ENCODE data around the gene SFXN5. TPM values are rescaled to one million over a fixed set of nuclear protein-coding genes. Genes with fewer than 3 reads are reported as not detected.
"Not testable (repeated sequence)": the region's sequence is repeated elsewhere in the genome, so short reads cannot be mapped to it uniquely, and the experiment has no call there.

The SFXN5 gene
- total RNA-seq, 4 donors from 2014 or later = 22.9 to 55.4 (median 41.2) TPM

DNA sequence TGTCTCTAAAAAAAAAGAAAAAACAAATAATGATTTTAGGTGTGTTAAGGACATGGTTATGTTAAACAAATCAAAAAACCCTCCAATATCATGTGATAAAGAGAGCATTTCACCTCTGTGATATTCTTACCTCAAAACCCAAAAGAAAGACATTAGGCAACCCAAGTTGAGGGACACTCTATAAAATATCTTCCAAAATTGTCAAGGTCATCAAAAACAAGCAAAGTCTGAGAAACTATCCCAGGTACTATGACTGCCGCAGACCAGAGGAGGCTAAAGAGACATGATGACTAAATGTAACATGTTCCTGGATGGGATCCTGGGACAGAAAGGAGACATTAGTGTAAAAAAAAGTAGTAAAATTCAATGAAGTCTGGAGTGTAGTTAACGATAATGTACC lies 4.5 kb downstream of the SFXN5 start:
- Histone ChIP-seq H3K4me1 (peaks cover 0 to 23% (median 10%) of the 10 kb centered on the region in 4 donors), H3K36me3 (peaks cover 0 to 3% (median 0%) of the 10 kb centered on the region in 3 donors), H3K27me3 (no peaks in the 10 kb centered on the region), H3K27ac (no peak overlapping the region), H3K4me3 (no peak overlapping the region), H3K9me3 (no peaks in the 10 kb centered on the region)
- DNase-seq = no peak
- TF ChIP-seq, protein P1, sequence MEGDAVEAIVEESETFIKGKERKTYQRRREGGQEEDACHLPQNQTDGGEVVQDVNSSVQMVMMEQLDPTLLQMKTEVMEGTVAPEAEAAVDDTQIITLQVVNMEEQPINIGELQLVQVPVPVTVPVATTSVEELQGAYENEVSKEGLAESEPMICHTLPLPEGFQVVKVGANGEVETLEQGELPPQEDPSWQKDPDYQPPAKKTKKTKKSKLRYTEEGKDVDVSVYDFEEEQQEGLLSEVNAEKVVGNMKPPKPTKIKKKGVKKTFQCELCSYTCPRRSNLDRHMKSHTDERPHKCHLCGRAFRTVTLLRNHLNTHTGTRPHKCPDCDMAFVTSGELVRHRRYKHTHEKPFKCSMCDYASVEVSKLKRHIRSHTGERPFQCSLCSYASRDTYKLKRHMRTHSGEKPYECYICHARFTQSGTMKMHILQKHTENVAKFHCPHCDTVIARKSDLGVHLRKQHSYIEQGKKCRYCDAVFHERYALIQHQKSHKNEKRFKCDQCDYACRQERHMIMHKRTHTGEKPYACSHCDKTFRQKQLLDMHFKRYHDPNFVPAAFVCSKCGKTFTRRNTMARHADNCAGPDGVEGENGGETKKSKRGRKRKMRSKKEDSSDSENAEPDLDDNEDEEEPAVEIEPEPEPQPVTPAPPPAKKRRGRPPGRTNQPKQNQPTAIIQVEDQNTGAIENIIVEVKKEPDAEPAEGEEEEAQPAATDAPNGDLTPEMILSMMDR (IDR thresholded peaks at IDR 0.05) = no peak
- no peak for TF ChIP-seq POLR2A (IDR thresholded peaks at IDR 0.05)

DNA sequence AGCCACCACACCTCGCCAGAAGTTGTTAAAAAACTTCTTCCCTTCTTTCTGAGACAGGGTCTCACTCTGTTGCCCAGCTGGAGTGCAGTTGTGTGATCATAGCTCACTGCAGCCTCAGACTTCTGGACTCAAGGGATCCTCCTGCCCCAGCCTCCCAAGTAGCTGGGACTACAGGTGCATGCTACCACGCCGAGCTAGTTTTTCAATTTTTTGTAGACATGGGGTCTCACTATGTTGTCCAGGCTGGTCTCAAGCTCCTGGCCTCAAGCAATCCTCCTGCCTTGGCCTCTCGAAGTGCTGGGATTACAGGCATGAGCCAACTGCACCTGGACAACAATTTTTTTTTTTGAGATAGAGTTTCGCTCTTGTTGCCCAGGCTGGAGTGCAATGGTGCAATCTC lies 6.4 kb downstream of the SFXN5 start:
- not testable (repeated sequence) for H3K36me3 ChIP-seq, H3K27ac ChIP-seq, DNase-seq, H3K9me3 ChIP-seq, H3K27me3 ChIP-seq, H3K4me3 ChIP-seq
- H3K4me1 ChIP-seq = peaks cover 0 to 19% (median 5%) of the 10 kb centered on the region in 4 donors

DNA sequence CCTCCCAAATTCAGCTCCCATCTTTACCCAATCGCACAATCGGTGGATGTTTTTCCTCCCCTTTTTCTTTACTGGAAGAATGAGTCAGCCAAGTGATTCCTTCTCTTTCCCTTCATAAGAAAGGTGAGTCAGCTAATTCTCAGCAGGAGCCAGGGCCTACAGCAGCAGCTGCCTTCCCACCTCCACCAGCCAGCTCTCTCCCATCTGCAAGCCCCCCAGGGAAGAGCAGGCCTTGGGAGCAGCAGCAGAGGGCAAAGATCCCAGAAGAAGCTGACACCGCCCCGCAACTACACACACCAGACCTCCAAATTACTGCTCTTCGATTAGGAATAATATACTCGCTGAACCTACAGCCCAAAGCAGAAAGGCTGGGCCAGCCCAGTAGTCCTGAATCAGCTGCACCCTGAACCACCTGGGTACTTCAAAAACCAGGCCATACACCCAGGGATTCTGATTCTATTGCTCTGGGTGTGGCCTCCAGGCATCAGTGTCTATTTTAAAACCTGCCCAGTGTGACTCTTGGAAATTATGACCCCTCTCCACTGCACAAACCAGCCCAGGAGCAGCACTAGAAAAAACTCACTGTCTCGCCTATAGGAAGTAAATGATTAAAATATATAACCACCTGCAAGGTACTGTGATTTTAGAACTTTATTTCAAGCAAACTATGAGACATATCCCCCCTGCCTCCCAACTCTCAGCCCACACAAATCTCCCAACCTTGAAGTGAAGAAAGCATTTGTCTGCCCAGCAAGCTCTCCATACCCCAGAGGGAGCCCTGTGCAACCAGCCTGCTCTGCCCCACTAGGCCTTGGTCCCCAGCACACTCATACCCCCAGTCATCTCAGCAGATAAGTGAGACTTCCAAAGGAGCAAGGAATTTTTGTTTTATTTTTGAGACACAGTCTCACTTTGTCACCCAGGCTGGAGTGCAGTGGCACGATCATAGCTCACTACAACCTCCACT lies 7.3 kb downstream of the SFXN5 start:
- peaks cover 0 to 6% (median 0%) of the 10 kb centered on the region in 3 donors for H3K36me3 ChIP-seq
- no peak for TF ChIP-seq POLR2A (IDR thresholded peaks at IDR 0.05)
- TF ChIP-seq, protein P1 (IDR thresholded peaks at IDR 0.05) = no peak
- no peak for DNase-seq
- no peaks in the 10 kb centered on the region for H3K9me3 ChIP-seq
- peak overlapping the region in 1 of 4 donors; percentile 44 for H3K27ac ChIP-seq
- H3K27me3 ChIP-seq = no peaks in the 10 kb centered on the region
- H3K4me3 ChIP-seq = no peak overlapping the region
- peaks cover 0 to 10% (median 0%) of the 10 kb centered on the region in 4 donors for H3K4me1 ChIP-seq

DNA sequence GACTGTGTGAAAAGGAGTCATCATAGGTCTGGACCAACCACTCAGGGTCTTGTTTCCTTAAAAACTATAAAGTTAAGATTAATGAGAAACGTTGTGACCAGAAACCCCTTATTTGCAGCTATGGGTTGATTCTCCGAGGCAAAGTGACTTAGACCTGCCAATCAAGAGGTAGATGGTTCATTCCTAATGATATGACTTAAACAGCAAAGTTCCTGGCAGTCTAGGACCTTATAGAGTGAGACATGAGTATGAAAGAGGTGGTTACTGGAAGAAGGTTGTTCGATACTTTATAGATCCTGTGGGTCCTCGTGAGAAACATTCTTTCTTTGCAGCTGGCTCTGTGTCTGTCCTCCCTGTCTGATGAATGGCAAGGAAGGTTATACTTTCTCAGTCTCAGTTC lies 8.0 kb downstream of the SFXN5 start:
- H3K27ac ChIP-seq = no peak overlapping the region

DNA sequence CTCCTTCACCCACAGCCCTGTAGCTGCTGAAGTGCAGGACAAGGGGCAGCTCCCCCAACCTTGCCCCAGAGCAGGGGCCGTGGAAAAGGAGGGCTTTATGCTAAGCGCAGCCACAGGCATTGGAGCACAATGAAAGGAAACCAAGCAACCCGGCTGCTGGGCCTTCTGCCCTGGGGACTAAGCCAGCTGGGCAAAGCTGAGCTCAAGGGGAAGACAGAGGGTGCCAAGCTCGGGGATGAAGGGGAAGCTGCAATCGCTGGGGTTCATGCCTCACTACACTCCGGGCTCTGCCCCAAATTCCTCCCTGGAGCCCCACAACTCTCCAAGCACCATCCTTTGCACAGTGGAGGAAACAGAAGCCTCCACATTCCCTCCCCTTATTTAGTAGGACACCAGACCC lies 12.4 kb downstream of the SFXN5 start:
- TF ChIP-seq, protein P1 (IDR thresholded peaks at IDR 0.05) = no peak
- TF ChIP-seq POLR2A (IDR thresholded peaks at IDR 0.05) = no peak
- H3K36me3 ChIP-seq = peaks cover 0 to 24% (median 0%) of the 10 kb centered on the region in 3 donors
- H3K27me3 ChIP-seq = no peaks in the 10 kb centered on the region
- DNase-seq = peak in 1 of 3 donors; percentile 30
- no peak overlapping the region for H3K4me3 ChIP-seq
- peaks cover 0 to 4% (median 0%) of the 10 kb centered on the region in 4 donors for H3K9me3 ChIP-seq
- H3K4me1 ChIP-seq = peaks cover 0 to 4% (median 0%) of the 10 kb centered on the region in 4 donors
- H3K27ac ChIP-seq = no peak overlapping the region

More for the DNA sequence above, 8.0 kb downstream of the SFXN5 start:
- Histone ChIP-seq H3K9me3 (no peaks in the 10 kb centered on the region), H3K4me3 (no peak overlapping the region), H3K36me3 (peaks cover 0 to 6% (median 0%) of the 10 kb centered on the region in 3 donors), H3K27me3 (no peaks in the 10 kb centered on the region), H3K4me1 (peaks cover 0 to 10% (median 0%) of the 10 kb centered on the region in 4 donors)
- no peak for DNase-seq
- TF ChIP-seq, protein P1 (IDR thresholded peaks at IDR 0.05) = no peak
- no peak for TF ChIP-seq POLR2A (IDR thresholded peaks at IDR 0.05)

DNA sequence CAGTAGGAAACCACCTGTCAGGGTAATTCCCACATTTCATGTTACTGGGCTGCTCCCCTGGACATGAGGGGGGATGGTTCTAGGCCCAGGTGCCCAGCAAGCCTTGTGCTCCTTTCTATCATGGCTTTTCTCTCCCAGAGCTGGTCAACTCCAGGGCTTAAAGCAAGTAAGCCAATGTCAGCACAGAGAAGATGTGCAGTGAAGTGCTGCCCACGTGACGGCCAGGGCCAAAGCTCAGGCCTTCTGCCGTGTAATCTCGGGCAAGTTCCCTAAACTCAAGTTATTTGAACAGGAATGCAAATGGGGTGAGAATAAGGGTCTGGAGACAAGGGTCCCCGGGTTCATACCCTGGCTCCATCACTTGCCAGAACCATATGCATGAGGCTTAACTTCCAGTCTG lies 16.5 kb downstream of the SFXN5 start:
- no peaks in the 10 kb centered on the region for H3K4me1 ChIP-seq
- peaks cover 0 to 19% (median 0%) of the 10 kb centered on the region in 3 donors for H3K36me3 ChIP-seq
- no peak for TF ChIP-seq POLR2A (IDR thresholded peaks at IDR 0.05)
- TF ChIP-seq, protein P1 (IDR thresholded peaks at IDR 0.05) = no peak
- H3K27me3 ChIP-seq = no peaks in the 10 kb centered on the region
- H3K4me3 ChIP-seq = no peak overlapping the region
- peaks cover 0 to 4% (median 0%) of the 10 kb centered on the region in 4 donors for H3K9me3 ChIP-seq
- no peak overlapping the region for H3K27ac ChIP-seq
- peak in 1 of 3 donors; percentile 26 for DNase-seq

Measured in Peyer's patch (tissue), 4 donors.